ENCODE measurements around the gene DNM1.

DNA sequence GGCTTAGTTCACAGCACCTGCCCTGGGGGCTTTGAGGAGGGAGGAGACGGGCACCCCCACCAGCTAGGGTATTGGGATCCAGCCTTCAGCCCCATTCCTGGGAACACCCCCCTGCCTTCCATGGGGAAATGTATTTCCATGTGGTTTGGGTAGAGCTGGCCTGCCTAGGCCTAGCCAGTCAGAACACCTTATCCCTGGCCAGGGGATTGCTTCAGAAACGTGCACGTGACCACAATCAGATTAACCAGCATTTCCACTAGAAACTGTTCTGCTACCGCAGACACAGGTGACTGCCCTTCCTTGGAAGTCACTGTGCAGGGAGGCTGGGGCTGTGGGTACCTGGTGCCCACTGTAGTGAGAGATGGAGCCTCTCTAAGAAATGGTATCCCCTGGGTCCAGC, 29.1 kb upstream of the DNM1 start:
- TF ChIP-seq, protein P1, sequence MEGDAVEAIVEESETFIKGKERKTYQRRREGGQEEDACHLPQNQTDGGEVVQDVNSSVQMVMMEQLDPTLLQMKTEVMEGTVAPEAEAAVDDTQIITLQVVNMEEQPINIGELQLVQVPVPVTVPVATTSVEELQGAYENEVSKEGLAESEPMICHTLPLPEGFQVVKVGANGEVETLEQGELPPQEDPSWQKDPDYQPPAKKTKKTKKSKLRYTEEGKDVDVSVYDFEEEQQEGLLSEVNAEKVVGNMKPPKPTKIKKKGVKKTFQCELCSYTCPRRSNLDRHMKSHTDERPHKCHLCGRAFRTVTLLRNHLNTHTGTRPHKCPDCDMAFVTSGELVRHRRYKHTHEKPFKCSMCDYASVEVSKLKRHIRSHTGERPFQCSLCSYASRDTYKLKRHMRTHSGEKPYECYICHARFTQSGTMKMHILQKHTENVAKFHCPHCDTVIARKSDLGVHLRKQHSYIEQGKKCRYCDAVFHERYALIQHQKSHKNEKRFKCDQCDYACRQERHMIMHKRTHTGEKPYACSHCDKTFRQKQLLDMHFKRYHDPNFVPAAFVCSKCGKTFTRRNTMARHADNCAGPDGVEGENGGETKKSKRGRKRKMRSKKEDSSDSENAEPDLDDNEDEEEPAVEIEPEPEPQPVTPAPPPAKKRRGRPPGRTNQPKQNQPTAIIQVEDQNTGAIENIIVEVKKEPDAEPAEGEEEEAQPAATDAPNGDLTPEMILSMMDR (IDR thresholded peaks at IDR 0.05): no peak
- TF ChIP-seq POLR2AphosphoS5 (IDR thresholded peaks at IDR 0.05; ENCODE audit: insufficient read depth in 1 of 2, low read depth in 1 of 2): no peak
